HG03108 (cell line): ENCODE results near the gene SCN4B.

ENCODE experiments used
- ATAC-seq: cut with Tn5 transposase; IDR thresholded peaks from one replicate; pipeline ENCODE4 v1.9.1; 2021; ENCODE audit warnings: moderate library complexity; ENCODE audit not compliant: unreplicated experiment

Gene SCN4B

GRCh38 chr11:118175031-118175992, 22.7 kb upstream of the SCN4B start:
- no peak for ATAC-seq

DNA sequence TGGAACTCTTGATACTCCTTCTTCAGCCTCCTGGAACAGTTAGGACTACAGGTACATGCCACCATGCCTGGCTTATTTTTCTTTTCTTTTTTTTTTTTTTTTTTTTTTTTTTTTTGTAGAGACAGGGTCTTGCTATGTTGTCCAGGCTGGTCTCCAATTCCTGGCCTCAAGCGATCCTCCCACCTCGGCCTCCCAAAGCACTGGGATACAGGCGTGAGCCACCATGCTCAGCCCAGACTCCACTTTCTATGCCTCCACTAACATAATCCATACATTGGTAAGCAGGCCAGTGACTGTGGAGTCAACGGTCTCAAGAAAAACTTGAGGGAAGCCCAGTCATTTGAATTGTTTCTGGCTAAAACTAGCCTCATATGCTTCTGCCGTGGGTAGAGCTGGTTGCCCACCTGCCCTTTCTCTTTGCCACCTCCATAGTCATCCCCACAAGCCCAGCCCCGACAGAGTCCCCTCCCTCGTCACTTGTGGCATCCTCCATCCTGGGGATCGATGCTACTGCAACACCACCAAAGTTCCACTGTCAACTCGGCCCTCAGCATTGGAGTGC, 21.5 kb upstream of the SCN4B start:
- ATAC-seq, result no peak

DNA sequence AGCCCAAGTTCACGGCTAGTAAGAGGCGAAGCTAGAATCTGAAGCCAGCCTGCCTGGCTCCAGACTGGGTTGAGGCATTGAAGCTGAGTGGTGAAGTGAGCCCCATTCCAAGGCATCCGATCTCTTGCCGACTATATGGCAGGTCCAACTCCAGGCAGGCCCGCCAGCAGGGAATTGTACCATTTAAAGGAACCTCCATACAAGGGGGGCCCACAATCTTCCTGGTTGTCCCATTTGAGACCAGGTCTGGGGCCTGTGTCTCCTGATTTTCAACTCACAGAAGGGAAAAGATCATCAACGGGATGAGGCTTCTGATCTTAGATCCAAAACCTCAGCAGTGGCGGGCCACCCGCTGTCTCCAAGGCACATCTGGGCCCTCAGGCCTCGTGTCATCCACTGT, 19.7 kb upstream of the SCN4B start:
- no peak for ATAC-seq

DNA sequence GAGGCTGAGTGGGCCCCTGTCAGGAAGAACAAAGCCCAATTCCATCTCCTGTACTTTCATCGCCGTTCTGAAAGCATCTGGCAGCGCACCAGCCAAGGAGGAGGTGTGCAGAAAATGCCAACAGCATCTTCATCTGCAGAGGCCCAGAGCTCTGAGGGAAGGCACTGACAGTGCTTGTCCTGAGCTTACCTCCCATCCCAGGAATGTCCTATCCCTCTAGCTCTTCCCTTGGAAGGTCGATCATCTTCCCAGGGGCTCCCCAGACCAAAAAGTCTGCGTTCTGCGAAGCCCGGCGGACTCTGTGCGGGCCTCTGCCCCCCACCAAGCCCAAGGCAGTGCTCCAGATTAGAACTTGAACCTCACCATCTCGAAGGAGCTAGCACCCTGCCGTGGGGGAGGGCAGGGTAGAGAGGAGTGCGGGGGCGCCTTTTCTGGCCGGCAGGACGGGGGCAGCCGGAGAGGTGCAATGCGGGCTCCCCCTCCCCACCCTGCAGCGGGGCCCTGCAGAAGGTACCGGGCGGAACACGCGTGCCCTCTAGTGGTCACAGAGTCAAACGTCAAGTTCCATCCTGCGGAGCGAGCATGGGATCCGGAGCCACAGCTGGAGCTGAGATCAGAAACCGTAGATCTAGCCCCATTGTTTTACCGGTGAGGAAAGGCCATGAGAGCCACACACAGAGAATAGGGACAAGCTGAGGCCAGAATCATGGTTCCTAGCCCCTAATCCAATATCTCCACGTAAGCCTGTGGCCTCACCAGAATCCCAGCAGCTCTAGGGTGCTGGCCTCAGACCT, 18.8 kb upstream of the SCN4B start:
- ATAC-seq, result no peak

- no peak for ATAC-seq
Observed at GRCh38 chr11:118170882-118171268, 18.3 kb upstream of the SCN4B start.

- no peak for ATAC-seq
Observed at GRCh38 chr11:118170231-118170630, 17.6 kb upstream of the SCN4B start.

DNA sequence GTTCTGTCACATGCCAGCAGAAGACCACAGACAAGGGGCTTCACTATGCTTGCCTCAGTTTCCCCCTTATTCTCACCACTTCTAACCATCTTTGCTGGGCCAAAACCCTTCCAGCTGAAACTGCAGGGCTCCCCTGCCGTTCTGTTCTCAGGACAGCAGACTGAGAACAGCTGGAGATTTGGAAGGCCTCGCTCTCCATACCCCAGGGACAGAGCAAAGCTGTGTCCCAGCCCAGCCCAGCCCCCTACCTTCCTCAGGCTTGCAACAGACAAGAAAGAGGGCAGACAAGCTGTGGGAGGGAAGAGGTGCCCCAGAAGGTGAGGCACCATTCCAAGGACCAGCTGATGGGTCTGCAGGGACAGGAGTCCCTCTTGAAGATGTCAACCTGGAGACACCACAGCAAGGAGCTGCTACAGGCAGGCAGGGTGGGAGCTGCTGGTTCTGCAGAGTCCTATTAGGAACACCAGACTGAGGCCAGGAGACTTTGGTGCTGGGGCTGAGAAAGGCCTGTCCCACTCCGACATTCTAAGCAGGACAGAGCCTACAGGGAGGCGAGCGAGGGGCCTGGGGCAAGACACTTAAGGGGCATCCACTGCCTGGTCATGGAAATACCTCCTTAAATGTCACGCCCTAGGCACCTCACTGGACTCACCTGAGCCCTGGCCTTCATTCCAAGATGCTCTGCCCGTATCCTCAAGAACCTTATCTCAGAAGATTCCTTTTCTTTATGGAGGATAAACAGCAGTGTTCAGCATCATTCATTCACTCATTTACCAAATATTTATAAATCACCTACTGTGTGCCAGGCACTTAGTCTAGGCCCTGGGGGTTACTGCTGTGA, 16.9 kb upstream of the SCN4B start:
- no peak for ATAC-seq

DNA sequence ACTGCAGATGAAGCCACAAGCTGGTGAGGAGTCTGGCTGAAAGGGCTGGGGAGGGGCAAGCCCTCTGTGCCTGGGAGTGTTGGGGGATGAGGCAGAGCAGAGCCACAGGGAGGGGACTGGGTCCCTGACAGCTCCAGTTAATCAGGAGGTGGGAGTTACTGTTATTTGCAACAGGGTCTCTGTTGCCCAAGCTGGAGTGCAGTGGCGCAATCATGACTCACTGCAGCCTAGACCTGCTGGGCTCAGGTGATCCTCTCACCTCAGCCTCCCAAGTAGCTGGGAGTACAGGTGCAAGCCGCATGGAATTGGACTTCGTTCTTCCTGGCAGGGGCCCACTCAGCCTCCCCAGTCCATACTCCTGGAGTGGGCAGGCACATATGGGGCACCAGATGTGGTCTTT, 16.1 kb upstream of the SCN4B start:
- no peak for ATAC-seq

DNA sequence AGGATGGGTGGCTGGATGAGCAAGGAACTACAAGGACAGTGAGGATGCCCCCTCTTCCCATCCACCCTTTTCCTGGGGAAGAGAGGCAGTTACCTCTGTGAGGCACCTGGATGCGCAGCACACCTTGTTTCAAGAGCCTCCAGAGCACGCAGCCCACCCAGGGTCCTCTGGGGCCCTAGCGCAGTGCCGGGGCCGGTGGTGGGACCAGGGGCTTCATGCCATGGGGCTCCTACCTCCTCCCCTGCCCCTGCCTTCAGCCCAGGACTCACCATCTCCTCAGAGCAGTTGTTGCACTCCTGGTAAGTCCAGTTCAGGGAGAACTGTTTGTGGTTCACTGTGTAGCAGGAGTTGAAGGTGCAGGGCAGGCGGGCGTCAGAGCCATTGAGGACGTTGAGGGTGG, 15.7 kb upstream of the SCN4B start:
- no peak for ATAC-seq

DNA sequence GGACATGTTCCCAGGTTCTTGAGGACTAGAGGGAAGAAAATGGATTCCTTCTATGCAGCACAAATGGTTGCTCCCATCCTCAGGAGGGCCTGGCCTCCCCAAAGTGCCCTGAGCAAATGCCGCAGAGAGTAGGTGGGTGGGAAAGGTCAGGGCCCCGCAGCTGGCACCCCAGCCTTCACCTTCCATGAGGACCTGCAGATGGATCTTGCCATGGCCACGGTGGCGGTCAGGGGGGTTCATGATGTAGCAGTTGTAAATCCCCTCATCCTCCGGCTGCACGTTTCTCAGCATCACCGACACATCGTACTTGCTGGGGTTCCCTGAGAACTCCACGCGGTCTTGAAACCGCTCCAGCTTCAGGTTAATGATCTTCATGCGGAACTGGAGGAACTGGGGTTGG, 15.3 kb upstream of the SCN4B start:
- ATAC-seq, result no peak

- no peak for ATAC-seq
Observed at GRCh38 chr11:118167253-118167652, 14.6 kb upstream of the SCN4B start.

GRCh38 chr11:118166641-118167040, 14.0 kb upstream of the SCN4B start:
- ATAC-seq, result no peak

- no peak for ATAC-seq
Observed at GRCh38 chr11:118164885-118165284, 12.3 kb upstream of the SCN4B start.

DNA sequence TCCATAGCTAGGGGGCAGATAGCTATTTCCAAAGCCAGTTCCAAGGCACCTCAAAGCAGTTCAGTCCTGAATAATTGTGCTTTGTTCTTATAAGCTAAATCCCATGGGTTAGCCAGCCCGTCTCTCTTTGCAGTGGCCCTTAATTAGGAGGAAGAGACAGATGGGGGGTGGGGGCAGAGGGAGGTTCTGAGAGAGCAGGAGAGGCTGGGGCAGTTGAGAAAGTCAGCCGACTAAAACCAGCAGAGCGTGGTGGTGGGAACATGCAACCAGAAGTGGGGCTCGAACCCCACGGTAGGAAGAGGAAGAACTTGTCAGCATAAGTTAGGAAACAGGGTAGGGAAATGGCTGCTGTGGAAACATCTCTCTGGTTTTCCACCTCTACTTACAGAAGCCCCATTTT, 10.9 kb upstream of the SCN4B start:
- no peak for ATAC-seq

DNA sequence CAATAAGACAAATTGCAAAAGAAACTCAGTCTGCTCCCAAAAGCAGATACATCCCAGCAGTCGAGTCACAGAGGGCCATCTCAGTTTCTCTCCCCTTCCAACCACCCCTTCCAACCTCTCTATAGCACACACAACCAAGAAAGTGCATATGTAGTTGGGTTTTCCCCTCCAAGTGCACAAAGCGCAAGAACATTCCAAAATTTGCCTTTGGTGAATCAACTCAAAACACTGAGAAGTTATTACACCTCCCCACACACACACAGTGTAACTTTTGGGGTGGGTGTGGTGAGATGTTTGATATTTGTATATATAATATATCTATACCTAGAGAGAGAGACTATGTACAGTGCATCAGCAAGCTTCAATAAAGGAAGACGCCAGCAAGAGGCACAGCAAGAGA, 10.2 kb upstream of the SCN4B start:
- no peak for ATAC-seq

DNA sequence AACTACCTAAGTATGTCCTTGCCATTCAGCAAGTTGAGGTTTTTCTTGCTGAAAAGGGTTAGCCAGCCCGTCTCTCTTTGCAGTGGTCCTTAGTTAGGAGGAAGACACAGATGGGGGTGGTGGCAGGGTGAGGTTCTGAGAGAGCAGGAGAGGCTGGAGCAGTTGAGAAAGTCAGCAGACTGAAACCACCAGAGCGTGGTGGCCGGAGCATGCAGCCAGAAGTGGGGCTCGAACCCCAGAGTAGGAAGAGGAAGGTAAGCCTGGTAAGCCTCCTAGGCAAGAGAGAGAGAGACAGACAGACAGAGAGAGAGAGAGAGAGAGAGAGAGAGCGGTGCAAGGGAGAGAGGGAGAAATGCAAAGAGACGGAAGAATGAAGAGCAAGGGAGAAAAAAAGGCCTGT, 9.2 kb upstream of the SCN4B start:
- no peak for ATAC-seq

- ATAC-seq, result no peak
Observed at GRCh38 chr11:118157186-118157895, 4.7 kb upstream of the SCN4B start.

DNA sequence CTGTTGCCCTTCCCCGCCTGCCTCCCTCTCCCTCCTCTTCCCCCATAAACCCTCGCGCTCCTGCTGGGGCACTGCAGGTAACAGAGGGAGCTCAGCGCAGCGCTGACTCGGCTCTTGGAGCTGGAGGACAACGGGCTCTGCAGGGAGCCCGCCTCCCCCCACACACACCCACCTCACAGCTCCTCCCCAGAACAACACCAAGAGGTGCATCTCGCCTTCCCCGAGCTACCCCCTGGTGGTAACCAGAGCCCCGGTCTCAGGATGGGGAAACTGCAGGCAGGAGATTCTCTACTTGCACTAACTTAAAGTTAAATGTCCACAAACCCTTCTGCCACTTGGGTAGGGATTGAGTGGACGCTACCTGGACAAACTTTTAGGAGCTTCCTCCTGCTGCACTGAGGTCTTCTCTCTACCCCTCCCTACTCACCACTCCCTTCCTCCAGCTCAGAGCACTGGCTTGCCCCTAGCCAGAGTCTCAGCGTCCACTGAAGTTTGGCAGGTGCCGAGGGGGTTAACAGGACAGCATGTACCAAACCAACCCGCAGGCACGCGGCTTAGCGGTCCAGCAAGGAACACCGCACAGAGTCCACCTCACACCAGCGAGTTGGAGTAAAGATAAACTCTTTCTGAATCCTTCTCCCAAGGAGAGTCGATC, 4.0 kb upstream of the SCN4B start:
- ATAC-seq, result no peak

GRCh38 chr11:118155776-118156530, 3.3 kb upstream of the SCN4B start:
- no peak for ATAC-seq
